Eye (tissue), 1 donor: Measurements from ENCODE around the gene ZNF526.

Experiments
- DNase-seq: peaks from one replicate; pipeline ENCODE4 v3.0.0-alpha.2; 2015

Gene ZNF526

DNA sequence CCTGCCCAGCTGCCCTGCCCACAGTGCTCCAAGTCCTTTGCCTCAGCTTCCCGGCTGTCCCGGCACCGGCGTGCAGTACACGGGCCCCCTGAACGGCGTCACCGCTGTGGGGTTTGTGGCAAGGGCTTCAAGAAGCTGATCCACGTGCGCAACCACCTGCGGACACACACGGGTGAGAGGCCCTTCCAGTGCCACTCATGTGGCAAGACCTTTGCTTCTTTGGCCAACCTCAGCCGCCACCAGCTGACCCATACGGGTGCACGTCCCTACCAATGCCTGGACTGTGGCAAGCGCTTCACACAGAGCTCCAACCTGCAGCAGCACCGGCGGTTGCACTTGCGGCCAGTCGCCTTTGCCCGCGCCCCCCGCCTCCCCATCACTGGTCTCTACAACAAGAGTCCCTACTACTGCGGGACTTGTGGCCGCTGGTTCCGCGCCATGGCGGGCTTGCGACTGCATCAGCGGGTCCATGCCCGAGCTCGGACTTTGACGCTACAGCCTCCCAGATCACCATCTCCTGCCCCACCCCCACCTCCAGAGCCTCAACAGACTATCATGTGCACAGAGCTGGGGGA, 5.7 kb downstream of the ZNF526 start:
- DNase-seq: no peak

DNA sequence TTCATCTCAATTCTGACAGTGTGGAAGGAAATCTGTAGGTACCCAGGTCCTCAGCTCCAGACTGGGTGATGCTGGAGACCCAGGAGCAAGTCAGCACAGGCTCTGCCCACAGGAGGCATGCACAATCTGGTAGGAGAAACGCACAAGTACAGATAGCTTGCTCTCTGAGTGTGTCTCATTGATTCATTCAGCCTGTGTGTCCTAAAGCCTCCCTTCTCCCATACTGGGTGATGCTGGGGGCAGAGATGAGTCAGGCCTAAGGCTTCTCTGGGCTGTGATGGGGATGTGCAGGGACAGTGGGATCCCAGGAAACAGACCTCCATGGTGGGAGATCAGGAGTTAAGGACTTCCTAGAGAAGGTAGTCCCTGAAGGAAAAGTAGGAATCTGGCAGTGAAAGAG, 6.8 kb downstream of the ZNF526 start:
- no peak for DNase-seq

DNA sequence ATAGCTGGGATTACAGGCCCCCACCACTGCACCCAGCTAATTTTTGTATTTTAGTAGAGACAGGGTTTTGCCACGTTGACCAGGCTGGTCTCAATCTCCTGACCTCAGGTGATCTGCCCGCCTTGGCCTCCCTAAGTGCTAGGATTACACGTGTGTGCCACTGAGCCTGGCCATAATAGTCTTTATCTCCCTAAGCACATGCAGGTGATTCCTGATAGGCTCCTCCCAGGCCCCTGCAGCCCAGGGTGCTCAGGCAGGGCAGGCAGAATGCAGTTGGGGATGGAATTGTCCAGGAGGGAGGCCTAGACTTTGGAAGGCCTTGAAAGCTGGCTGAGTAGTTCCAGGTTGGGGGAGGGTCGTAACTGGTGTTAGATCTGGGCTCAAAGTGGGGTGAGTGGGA, 8.5 kb downstream of the ZNF526 start:
- DNase-seq: no peak

DNA sequence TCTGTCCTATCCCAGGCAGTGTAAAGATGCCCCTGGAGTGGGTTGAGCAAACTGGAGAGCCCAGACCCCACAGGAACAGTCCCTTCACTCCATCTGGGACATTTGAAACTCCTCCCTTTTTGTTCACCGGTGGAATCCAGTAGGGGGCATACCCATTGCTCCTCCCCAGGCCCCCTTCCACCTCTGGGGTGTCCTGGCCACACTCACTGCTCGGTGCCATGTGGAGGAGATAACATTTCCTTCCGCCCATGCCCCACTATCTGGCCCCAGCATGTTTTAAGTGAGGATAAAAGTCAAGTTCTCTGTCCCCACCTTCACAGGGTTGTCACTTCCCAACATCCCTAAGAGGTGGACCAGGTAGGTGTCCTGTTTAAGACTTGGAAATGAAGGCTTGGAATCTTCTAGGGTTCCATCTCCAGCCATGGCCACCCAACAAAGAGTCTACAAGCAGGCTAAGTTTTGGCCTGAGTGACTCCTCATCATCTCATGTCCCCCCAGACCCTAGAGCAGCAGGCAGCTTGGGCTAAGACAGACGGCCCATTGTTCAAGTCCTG, 9.3 kb downstream of the ZNF526 start:
- no peak for DNase-seq

DNA sequence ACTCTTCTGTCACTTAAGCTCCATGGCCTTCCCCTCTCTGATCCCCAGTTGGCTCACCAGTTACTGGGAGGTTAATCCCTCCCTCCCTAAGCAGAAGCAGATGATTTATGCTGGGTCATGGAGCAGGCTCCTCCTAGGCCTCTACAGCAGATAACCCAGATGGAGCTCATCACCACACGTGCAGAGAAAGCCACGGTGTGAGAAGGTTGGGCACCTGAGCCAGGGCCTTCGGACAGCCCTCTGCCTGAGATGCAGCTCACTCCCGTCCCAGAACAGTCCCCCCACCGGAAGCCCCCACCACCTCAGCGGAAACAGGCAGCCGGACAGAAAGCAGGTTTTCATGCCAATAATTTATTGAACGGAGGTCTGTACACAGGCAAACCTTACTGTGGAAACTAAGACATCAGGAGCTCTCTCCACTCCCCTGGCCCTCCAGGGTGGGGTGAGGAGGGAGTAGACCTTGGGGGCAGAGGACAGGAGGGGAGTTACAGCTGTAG, 9.8 kb downstream of the ZNF526 start:
- DNase-seq: peak; percentile 26

DNA sequence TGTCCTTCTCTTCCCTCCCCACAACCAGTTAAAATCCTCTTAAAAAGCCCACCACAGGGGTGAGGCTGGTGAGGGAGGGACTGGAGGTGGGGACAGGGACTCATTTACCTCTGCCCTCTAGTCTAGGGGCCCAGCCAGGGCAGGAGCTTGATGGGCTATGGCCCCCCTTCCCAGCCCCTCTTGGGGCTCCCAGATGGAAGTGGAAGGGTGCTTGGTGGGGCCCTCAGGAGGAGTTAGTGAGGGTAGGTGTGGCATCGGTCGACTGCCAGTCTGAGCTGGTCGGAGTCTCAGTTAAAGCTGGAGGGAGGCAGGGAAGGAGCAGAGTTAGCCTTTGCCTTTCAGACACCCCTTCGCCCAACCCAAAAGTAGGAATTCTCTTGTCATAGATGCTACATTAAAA, 10.5 kb downstream of the ZNF526 start:
- no peak for DNase-seq

DNA sequence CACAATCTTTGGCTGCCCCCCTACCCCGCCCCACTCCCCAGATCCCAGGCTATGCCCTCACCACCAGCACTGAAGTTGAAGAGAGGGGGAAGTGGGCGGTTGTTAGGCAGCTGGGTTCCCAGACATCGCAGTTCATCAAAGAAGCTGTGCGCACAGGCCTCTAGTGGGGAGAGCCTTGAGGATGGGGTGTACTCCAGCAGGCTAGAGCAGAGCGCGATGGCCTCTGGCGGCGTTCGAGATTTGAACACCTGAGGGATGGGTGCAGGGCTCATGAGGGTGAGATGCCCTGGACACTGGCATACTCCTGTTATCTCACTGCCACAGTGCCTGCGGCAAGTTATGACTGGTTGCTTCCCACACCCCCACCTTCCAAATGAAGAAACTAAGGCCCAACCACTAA, 12.3 kb downstream of the ZNF526 start:
- DNase-seq: no peak

DNA sequence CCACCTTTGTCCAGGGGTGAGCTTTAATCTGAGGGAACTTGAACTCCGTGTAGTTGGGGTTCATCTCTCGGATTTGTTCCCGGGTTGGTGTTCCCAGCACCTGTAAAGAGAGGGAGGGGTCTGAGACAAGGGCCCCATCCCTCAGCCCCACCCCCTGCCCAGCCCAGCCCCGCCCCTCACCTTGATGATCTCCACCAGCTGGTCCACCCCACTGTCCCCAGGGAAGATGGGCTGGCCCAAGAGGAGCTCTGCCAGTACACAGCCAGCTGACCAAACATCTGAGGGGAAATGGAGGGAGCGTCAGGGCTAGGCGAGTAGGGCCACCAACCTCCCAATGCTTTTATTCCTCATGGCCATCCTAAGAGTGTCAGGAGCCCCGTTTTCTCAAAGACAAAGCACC, 13.0 kb downstream of the ZNF526 start:
- DNase-seq: no peak

DNA sequence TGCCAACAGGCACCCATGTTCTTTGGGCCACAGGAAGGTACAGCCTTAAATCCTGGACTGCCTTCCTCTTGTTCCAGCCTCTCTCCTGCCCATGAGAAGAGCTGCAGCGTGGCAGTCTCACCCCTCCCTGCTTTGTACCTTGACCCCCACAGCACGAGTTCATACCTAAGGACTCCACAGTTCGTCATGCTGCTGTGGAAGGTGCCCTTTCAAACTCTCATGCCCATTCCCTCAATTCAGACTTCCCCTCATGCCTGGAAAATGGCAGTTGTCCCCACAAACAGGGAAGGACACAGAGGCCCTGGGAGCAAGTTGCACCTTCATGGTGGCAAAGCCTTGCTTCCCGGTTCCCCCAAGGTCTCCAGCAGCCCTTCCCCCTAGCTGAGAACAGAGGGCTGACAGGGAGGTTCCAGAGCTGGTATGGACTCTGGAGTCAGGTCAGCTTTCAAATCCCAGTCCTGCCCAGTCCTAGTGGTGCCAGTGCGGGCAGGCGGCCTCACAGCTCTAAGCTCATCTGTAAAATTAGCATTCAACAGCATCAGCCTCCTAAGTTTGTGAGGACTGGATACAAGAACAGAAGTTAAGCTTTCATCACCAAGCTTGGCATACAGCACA, 13.7 kb downstream of the ZNF526 start:
- DNase-seq: no peak

DNA sequence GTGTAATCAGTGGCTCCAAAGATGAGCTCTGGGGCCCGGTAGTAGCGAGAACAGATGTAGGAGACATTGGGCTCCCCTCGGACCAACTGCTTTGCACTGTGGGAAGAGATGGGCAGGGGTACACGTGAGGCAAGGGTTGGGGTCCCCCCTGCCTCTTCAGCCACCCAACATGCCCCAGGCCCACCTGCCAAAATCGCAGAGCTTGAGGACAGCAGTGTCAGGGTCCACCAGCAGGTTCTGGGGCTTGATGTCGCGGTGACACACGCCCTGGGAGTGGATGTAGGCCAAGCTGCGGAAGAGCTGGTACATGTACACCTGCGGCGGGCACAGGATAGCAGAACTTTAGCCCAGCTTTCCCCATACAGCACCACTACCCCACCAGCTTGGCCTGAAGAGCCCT, 14.3 kb downstream of the ZNF526 start:
- DNase-seq: no peak

DNA sequence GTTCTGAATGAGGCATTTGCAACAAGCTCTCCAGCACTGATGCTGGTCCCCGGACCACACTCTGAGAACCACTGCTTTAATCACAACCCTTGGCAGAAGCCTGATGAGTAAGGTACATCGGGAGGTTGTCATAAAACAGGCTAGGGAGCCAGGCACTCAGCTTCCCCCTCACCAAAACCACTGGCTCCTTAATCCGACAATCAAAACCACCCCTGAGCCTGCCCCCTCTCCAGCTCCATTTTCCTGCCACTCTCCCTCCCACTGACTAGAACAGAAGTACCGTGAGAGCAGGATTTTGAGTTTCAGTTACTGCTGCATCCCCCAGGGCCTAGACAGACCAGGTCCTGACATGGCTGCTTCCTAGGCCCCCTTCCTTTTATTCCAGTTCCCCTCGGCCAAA, 15.1 kb downstream of the ZNF526 start:
- DNase-seq: no peak

DNA sequence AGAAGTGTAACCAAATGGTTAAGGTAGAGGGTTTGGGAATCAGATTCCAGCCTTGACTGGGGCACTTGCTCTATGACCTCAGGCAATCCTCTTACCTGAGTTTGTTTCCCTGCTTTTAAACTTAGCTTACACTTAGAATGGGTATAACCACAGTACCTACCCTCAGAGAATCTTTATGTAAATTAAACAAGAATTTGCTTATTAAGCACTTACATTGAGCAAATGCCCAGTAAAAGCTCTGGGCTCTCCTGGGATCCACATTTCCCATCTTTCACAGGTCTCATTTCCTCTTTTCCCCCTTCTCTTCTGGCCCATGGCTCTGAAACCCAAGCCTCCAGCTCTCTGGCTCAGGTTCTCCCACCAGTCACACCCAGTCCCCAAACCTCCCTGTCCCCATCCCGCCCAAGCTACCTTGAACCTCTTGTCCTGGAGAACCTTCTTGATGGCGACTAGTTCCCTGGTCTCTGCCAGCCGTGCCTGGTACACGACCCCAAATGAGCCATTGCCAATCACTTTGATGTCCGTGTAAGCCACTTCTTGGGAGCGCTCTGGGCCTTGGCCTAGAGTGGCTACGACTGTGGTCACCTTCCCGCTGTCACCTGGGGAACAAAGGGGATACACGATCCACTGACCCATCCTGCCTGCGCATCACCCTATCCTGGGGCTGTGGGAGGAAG, 19.6 kb downstream of the ZNF526 start:
- DNase-seq: no peak

DNA sequence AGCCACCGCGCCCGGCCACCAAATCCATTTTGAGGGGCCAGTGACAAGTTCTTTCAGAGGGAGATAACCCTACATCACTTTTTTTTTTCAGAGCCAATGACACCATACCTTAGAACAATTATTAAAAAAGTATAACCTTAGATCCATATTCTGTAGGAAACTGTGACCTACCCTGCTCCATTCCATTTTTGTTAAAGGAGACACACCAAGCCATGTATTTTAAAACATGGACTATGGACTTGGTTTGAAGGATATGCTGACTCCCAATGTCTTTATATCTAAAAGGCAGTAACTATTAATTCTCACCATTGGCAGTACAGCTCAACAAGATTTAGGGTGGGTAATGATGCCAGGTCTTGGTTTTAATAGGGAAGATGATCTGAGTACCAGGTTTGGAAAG, 21.2 kb downstream of the ZNF526 start:
- DNase-seq: no peak

DNA sequence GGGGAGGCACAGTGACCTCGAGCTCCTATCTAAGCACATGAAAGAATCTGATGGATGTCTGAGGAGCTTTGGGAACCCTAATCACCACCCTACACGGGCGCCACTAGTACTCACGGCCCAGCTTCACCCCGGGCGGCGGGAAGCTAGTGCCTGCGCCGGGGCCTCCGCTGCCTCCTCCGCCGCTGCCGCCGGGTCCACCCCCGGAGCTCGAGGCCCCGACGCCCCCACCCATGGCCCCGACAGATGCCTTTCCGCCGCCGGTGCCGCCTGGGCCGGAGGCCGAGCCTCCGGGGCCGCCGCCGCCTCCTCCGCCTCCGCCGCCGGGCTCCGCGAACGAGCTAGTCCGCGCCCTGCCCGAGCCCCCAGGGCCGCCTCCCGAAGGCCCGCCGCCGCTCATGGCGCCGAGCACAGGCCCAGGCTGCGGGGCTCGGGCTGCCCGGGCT, 22.0 kb downstream of the ZNF526 start:
- peak; percentile 29 for DNase-seq

DNA sequence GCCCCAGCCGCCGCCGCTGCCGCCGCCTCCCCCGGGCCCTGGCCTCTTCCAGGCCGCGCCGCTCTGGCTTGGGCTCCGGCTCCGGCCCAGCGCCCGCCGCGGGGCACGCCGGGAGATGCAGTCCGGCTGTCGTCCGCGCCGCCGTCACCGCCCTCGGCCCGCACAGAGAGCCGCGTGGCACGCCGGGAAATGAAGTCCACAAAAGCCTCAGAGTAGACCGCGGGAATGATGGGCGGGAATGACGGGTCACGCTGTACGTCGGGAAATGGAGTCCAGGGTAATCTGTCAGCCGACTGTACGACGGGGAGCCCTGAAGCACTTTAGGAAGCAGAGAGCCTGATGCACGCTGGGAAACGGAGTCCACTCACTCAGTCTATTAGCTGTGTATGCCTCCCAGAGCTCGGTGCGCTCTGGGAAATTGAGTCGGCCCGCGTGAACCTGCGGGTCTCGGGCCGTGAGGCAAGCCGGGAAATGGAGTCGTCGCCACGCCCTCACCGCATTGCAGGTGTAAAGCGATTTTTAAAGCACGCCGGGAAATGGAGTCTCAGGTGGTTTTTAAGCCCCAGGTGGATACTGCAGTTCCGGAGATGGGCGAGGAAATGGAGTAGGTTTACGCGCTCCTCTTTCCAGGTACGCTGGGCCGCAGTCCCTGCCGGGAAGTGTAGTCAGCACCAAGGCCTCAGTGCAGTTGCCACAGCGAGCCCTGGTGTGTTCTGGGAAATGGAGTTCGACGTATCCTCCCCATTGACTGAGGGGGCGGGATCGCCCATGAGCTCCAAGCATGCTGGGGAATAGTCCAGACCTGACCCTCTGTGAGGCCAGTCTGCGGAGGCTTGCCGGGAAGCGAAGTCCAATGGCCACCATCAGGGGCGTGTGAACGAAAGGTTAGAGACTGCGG, 22.6 kb downstream of the ZNF526 start, which contains the start of gene GSK3A:
Gene GSK3A (minus strand): TSS at position 91 of the 898 bp plus-strand sequence. CDS start 137 bp downstream, outside the sequence.
- DNase-seq: peak; percentile 99

DNA sequence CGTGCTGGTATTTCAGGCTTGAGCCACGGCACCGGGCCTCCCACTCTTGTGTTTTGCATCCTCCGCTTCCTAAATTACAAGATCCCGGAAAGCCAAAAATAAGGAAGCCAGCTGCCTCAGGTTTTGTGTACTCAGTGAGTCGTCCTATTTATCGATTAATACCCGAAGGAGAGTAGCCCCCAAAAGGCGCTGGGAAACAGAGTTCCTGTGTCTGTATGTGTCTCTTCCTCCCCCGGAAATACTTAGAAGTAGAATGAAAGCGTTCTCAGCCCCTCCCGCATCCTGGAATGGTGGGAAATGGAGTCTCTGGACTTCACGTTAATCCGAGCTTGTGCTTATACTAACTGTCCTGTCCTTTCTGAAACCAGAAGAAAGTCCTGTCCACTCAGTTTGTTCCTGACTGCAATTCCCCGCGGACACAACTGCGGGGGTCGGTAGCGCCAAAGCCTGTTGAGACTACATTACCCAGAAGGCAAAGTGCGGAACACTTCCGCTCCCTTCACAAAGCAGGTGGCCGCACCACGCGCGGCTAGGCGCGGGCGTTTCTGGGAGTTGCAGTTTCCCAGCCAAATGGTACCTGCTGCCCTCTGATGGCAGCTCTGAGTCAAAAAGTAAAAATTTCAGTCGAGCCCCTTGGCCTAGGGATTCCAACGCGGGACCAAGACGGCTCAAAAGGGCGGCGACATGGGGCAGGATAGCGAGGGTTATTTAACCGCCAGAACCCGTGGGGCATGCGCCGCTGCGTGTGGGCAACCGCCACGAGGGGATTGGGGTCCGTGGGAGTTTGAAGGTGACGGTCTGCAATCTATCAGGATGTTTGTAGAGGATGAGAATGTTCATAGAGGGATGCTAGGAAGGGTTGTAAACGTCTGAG, 24.5 kb downstream of the ZNF526 start:
- peak; percentile 97 for DNase-seq

DNA sequence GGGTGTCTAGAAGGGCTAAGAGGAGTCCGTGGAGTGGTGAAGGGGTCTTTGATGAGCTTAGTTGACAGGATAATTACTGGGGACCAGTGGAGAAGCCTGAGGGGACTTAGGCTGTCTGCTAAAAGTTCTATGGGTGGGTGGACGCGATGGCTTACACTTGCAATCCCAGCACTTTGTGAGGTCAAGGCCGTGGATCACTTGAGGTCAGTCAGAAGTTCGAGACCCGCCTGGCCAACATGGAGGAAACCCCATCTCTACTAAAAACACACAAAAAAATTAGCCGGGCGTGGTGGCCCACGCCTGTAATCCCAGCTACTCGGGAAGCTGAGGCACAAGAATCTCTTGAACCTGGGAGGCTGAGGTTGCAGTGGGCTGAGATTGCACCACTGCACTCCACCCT, 25.1 kb downstream of the ZNF526 start:
- DNase-seq: no peak

DNA sequence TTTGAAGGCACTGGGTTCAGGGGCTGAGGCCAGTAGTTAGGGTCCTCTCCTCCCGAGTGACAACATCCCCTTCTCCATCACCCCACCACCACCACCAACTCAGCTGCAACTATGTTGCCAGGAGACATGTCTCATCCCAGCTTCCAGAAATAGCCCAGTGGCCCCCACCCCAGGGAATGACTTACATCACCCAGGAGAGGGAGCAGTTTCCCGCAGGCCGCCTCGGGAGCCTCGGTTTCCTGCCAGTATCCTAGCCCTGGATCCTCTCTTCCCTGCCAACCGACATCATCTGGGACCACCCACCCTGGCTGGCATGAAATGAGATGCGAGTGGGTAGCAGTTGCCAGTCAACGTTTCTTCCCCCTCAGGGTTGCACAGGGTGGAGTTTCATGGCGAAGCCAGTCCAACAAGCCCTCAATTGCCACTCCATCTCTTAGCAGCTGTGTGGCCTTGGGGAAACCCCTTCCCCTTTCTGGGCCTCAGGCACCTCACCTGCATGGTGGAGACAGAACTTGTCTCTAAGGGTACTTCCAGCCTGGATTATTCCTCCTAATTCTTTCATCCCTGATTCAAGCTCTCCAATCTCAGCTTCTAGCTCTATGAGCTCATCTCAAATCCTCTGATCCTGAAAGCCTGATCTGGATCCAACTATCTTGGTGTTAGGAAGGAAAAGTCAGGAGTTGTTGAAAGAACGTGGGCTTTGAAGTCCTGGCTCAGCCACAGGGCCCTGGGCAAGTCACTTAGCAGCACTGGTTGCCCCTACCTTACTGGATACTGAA, 26.2 kb downstream of the ZNF526 start:
- DNase-seq: peak; percentile 71

DNA sequence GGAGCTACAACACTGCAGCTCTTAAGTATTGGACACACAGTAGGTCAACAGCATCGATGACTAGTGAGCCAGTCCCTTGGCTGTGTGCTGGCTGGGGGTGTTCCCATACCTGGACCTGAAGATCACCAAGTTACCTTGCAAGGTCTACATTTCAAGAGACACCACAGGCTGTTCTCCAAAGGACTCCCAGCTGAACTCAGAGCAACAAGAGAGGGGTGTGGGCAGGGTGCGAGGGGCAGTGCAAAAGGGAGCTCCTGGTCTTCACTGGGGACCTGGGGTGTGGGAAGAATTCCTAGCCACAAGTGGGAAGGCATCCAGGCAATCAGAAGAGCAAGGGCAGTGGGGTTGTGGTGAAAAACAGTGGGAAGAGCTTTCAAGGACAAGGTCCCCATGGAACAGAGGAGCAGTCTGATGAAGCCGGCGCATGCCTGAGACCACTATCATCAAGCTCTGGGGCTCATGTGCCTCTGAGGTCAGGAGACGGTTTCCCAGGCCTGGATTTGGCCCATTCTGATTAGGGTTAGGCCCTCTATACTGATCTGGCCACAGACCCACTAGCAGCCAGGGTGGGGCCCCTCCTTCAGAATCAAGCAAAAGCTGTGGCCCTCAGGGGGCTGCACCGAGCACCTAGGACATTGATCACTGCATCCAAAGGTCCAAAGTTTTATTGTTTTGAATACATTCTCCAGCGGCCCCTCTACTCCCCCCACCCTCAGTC, 27.0 kb downstream of the ZNF526 start:
- peak; percentile 12 for DNase-seq

DNA sequence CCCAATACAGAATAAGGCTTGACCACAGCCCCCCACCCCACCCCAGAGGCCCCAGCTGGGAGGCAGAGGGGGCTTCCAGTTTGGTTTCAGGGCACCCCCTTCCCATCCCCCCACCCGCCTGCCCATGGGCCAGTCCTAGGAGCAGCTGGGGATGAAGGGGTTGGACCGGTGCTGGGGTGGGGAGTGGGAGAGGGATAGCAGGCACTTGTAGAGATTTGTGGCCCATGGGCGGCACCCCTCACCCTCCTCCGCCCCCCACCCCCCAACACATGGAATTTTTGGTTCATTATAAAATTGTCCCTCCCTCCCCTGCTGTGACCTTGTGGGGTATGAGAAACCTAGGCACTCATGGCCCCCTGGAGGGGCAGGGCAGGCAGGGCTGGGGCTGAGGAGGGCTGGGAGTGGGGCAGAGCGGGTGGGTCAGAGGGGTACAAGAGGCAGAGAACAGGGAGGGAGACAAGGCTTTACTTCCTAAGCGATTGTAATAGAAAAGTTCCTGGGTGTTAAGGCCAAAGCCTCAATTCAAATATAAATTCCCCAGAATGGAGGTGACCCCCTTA, 27.6 kb downstream of the ZNF526 start:
- no peak for DNase-seq
